CD4-positive, alpha-beta memory T cell (primary cell): ENCODE measurements around the gene MAPK11. TPM values are rescaled to one million over a fixed set of nuclear protein-coding genes. Genes with fewer than 3 reads are reported as not detected.

ENCODE experiments used
- CTCF ChIA-PET: fragments of 350-600 bp; sonication (Branson Sonifier 250); formaldehyde crosslinking; loops from one replicate; lab custom pipeline; 2021; ENCODE audit warnings: inconsistent platforms; ENCODE audit not compliant: partially characterized antibody; lab: Charles Lee
- POLR2A ChIA-PET: fragments of 350-600 bp; sonication (Branson Sonifier 250); formaldehyde crosslinking; loops from one replicate; lab custom pipeline; 2021; ENCODE audit not compliant: partially characterized antibody; lab: Charles Lee
- DNase-seq, 5 donors: peaks; one replicate each; pipeline versions ENCODE4 v3.0.0 to v3.0.0-alpha.2; 2020 to 2022; ENCODE audit warnings: mixed read lengths in 1 of 5
- H3K27ac ChIP-seq: one replicate; pipeline ENCODE4 v1.7.0; 2013; ENCODE audit warnings: low read depth, low read length
- H3K27me3 ChIP-seq: 2 replicates; pipeline ENCODE4 v1.7.0; 2013; ENCODE audit warnings: mild to moderate bottlenecking, low read length, moderate library complexity; ENCODE audit not compliant: insufficient read depth
- H3K36me3 ChIP-seq: 2 replicates; pipeline ENCODE4 v1.7.0; 2013; ENCODE audit warnings: mild to moderate bottlenecking, low read length, moderate library complexity; ENCODE audit not compliant: insufficient read depth
- H3K4me1 ChIP-seq: 2 replicates; pipeline ENCODE4 v1.7.0; 2013; ENCODE audit warnings: mild to moderate bottlenecking, low read length, moderate library complexity; ENCODE audit not compliant: insufficient read depth
- H3K4me3 ChIP-seq, 2 donors: one replicate each; pipeline ENCODE4 v1.7.0; 2013; ENCODE audit warnings: low read length in 2 of 2, mild to moderate bottlenecking in 1 of 2
- H3K9me3 ChIP-seq, 2 donors: one replicate each; pipeline ENCODE4 v1.7.0; 2013; ENCODE audit warnings: low read length in 2 of 2, control low read depth in 1 of 2; ENCODE audit not compliant: control insufficient read depth in 1 of 2
- H3K27ac Mint-ChIP-seq, 7 donors: one replicate each; pipeline ENCODE4 v1.8.0; 2020 to 2021; ENCODE audit warnings: mixed read lengths in 7 of 7, mild to moderate bottlenecking in 6 of 7, inconsistent platforms in 3 of 7, moderate library complexity in 3 of 7
- H3K27me3 Mint-ChIP-seq, 2 donors: one replicate each; pipeline ENCODE4 v1.8.0; 2020 to 2021; ENCODE audit warnings: mixed read lengths in 2 of 2
- H3K36me3 Mint-ChIP-seq, 2 donors: one replicate each; pipeline ENCODE4 v1.8.0; 2020 to 2021; ENCODE audit warnings: mixed read lengths in 2 of 2, inconsistent platforms in 1 of 2, mild to moderate bottlenecking in 1 of 2
- H3K4me1 Mint-ChIP-seq, 4 donors: one replicate each; pipeline ENCODE4 v1.8.0; 2020 to 2021; ENCODE audit warnings: mixed read lengths in 4 of 4, mild to moderate bottlenecking in 1 of 4
- H3K4me3 Mint-ChIP-seq, 8 donors: one replicate each; pipeline ENCODE4 v1.8.0; 2020 to 2021; ENCODE audit warnings: mixed read lengths in 8 of 8, mild to moderate bottlenecking in 7 of 8, moderate library complexity in 6 of 8, inconsistent platforms in 3 of 8
- H3K9me3 Mint-ChIP-seq, 8 donors: one replicate each; pipeline ENCODE4 v1.8.0; 2020 to 2021; ENCODE audit warnings: mixed read lengths in 8 of 8, mild to moderate bottlenecking in 5 of 8, inconsistent platforms in 3 of 8, moderate library complexity in 1 of 8
- intact Hi-C: fragments of 100-400 bp; cut with micrococcal nuclease; formaldehyde crosslinking; loops from one replicate; pipeline ENCODE4 v1.15.1; 2023
- polyA plus RNA-seq, 2 donors: library from polyadenylated mRNA; unstranded; fragments of 300-500 nt; fragmentation: Illumina TruSeq; gene quantifications; one replicate each; pipeline ENCODE4 v1.2.3, GENCODE V29; 2021
- total RNA-seq, 2 experiments: library from RNA; stranded (reverse); gene quantifications; one replicate each; pipeline ENCODE4 v1.2.3, GENCODE V29; 2021

Gene MAPK11
- total and polyA plus RNA-seq, 4 experiments from 2014 or later, result 0.10 to 1.7 (median 1.1) TPM

DNA sequence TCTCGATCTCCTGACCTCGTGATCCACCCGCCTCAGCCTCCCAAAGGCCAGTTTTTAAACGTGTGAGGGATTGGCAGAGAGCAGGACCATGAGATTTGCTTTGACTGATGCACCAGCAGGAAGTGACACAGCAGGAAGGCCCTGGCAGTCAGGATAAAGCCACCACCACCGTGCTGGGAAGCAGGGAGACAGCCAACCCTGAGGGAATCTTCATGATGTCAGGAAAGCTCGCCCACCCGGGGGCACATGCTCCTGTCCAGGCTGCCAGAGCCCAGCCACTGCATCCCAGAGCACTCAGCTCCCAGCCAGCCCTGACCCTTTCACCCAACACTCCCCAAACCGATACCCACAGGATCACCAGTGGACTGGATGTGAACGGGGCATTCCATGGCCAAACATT lies 31.4 kb downstream of the MAPK11 start:
- peaks cover 27% of the 10 kb centered on the region for H3K4me1 ChIP-seq
- no peak overlapping the region for H3K4me3 ChIP-seq
- ChIA-PET POLR2A (interaction anchor here (1.3 to 3.2 kb wide), 2 partner anchors 48 to 103 kb away, joined by 3 to 12 read pairs; no protein-coding TSS in a partner anchor), CTCF (interaction anchor here (0.9 to 4.2 kb wide), 4 partner anchors 12 to 260 kb away, joined by 3 to 19 read pairs (median 8); partner anchors contain the start of gene HDAC10)
- no peaks in the 10 kb centered on the region for H3K9me3 ChIP-seq
- DNase-seq, result no peak
- H3K36me3 ChIP-seq, result peaks cover 22% of the 10 kb centered on the region
- H3K4me3 Mint-ChIP-seq, result no peak overlapping the region
- no peaks in the 10 kb centered on the region for H3K27me3 Mint-ChIP-seq
- H3K4me1 Mint-ChIP-seq, result peaks cover 32 to 66% (median 40%) of the 10 kb centered on the region in 4 donors
- no peak overlapping the region for H3K27ac ChIP-seq
- H3K9me3 Mint-ChIP-seq, result no peaks in the 10 kb centered on the region
- H3K36me3 Mint-ChIP-seq, result peaks cover 15 to 41% of the 10 kb centered on the region in 2 donors
- peak overlapping the region in 1 of 7 donors; percentile 53 for H3K27ac Mint-ChIP-seq
- H3K27me3 ChIP-seq, result no peaks in the 10 kb centered on the region
- intact Hi-C loops, result no loop called here

DNA sequence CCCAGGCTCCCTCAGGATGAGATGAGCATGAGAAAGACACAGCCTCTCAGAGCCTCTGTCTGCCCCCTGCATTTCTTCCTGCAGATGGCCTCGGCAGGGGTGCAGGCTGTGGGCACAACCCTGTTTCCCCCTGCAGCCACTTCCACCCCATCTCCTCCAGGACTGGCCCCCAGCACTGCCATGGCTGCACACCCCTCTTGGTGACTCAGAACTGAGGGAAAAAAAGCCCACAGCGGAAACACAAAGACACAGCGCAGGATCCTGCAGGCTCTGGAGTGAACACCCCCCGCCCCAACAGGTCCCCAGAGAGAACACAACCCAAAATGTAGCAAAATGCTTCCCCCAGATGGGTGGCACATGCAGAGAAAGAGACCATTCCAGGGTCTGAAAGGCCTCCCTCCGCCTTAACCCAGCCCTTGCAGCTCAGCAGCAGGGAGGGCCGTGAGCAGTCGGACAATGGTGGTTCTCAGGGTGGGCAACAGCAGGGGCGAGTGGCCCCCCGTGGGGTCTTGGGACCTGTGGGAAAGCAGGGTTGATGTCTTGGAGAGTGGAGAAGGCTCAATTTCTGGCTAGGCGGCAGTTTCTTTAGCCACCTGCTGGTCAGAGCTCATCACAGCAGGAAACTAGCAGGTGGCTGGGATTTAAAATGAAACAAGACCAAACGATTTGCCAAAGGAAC lies 33.3 kb downstream of the MAPK11 start:
- ChIA-PET CTCF (interaction anchor here (0.8 to 2.7 kb wide), 3 partner anchors 16 to 261 kb away, joined by 3 to 8 read pairs (median 6); no protein-coding TSS in a partner anchor), POLR2A (no interaction called here)
- Mint-ChIP-seq H3K4me3 (no peak overlapping the region), H3K27me3 (no peaks in the 10 kb centered on the region), H3K27ac (no peak overlapping the region), H3K9me3 (no peaks in the 10 kb centered on the region), H3K4me1 (peaks cover 27 to 51% (median 31%) of the 10 kb centered on the region in 4 donors), H3K36me3 (peaks cover 18 to 51% of the 10 kb centered on the region in 2 donors)
- intact Hi-C loops, result no loop called here
- H3K36me3 ChIP-seq, result peaks cover 33% of the 10 kb centered on the region
- DNase-seq, result no peak
- no peak overlapping the region for H3K27ac ChIP-seq
- H3K4me1 ChIP-seq, result peaks cover 10% of the 10 kb centered on the region
- no peak overlapping the region for H3K4me3 ChIP-seq
- no peaks in the 10 kb centered on the region for H3K27me3 ChIP-seq
- H3K9me3 ChIP-seq, result no peaks in the 10 kb centered on the region

DNA sequence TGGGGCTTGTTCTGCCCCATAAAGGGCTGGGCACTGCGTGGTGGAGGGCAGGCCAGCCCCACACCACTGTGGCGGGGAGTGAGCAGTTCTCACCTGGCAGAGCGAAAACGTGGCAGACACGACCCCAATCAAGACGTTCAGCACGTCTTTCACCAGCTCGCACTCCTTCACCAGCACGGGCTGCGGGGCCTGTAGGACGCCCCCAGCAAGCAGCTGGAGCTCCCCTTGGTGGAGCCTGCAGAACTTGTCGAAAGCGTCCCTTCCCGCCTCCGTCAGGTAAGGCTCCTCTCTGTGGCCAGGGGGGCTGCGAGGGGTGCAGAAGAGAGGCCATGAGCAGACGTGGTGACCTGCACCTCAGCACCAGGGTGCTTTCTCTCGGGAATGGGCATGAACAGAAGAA lies 37.0 kb downstream of the MAPK11 start:
- Histone ChIP-seq H3K27me3 (no peaks in the 10 kb centered on the region), H3K36me3 (peaks cover 31% of the 10 kb centered on the region), H3K4me3 (no peak overlapping the region), H3K27ac (no peak overlapping the region), H3K4me1 (no peaks in the 10 kb centered on the region), H3K9me3 (no peaks in the 10 kb centered on the region)
- intact Hi-C loops, result no loop called here
- POLR2A ChIA-PET, result interaction anchor here (1.5 kb wide), 1 partner anchor 292 kb away, joined by 3 read pairs; the partner anchor contains the start of gene SCO2
- peak in 1 of 5 donors; percentile 5 for DNase-seq
- H3K27me3 Mint-ChIP-seq, result no peaks in the 10 kb centered on the region
- no peak overlapping the region for H3K4me3 Mint-ChIP-seq
- CTCF ChIA-PET, result interaction anchor here (1.0 kb wide), 1 partner anchor 265 kb away, joined by 3 read pairs; no protein-coding TSS in a partner anchor
- peaks cover 20 to 32% (median 23%) of the 10 kb centered on the region in 4 donors for H3K4me1 Mint-ChIP-seq
- peaks cover 20 to 49% of the 10 kb centered on the region in 2 donors for H3K36me3 Mint-ChIP-seq
- H3K9me3 Mint-ChIP-seq, result peaks cover 0 to 1% (median 0%) of the 10 kb centered on the region in 8 donors
- H3K27ac Mint-ChIP-seq, result peak overlapping the region in 1 of 7 donors; percentile 48

DNA sequence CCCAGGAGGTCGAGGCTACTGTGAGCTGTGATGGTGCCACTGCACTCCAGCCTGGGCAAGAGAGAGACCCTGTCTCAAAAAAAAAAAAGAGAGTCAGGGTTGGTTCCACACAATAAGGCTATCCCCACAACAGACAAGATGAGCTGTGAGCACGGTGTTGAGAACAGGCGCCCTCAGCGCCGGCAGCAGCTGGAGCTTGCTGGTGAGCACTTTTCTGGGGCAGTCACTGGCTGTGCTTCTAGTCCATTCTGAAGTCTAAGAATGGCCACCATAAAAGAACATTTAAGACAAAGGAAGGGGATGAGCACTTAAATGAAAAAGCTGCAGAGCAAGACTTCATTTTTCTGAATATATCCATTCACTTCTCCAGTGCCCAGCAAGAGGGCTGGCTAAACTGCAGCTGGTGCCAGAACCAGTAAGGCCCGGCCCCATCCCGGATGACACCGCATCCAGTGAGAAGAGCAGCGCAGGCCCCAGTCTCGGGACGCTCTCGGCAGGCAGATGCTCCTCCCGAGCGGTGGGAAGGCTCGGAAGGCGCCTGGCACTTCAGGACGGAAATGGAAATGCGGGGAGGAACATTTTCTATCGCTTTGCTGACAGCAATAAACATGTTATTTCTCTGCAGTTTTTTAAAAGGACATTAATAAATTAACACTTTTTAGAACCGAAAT lies 37.6 kb downstream of the MAPK11 start:
- no peaks in the 10 kb centered on the region for H3K4me1 ChIP-seq
- Mint-ChIP-seq H3K4me3 (no peak overlapping the region), H3K27ac (no peak overlapping the region), H3K27me3 (no peaks in the 10 kb centered on the region), H3K4me1 (peaks cover 15 to 27% (median 20%) of the 10 kb centered on the region in 4 donors), H3K9me3 (peaks cover 0 to 1% (median 0%) of the 10 kb centered on the region in 8 donors), H3K36me3 (peaks cover 15 to 44% of the 10 kb centered on the region in 2 donors)
- no peaks in the 10 kb centered on the region for H3K9me3 ChIP-seq
- H3K27me3 ChIP-seq, result no peaks in the 10 kb centered on the region
- DNase-seq, result no peak
- no peak overlapping the region for H3K27ac ChIP-seq
- POLR2A ChIA-PET, result interaction anchor here (1.5 to 1.8 kb wide), 2 partner anchors 12 to 293 kb away, joined by 3 to 5 read pairs; partner anchors contain the start of genes SCO2 and TUBGCP6
- no peak overlapping the region for H3K4me3 ChIP-seq
- CTCF ChIA-PET, result interaction anchor here (0.6 to 1.4 kb wide), 4 partner anchors 8 to 265 kb away, joined by 3 read pairs; no protein-coding TSS in a partner anchor
- intact Hi-C loops, result no loop called here
- peaks cover 31% of the 10 kb centered on the region for H3K36me3 ChIP-seq

DNA sequence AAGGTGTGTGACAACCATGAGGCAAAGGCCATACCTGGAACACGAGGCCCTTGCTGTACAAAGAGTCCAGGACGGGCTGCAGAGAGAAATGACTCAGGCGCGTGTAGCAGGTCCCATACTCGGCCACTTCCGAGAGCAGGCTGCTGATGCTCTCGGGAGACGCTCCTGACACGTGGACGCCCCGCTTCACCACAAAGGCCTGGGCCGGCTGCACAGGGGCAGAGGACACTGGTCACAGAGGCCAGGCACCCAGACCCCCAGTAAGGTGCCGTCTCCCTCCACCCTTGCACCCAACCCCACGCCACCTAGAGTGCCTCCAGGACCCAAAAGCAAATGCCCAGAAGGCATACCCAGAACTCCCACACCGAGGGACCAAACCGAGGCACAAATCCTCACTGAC lies 40.8 kb downstream of the MAPK11 start:
- DNase-seq, result peak in 1 of 5 donors; percentile 15
- H3K9me3 ChIP-seq, result no peaks in the 10 kb centered on the region
- H3K9me3 Mint-ChIP-seq, result peaks cover 0 to 1% (median 0%) of the 10 kb centered on the region in 8 donors
- no peaks in the 10 kb centered on the region for H3K27me3 Mint-ChIP-seq
- no peak overlapping the region for H3K27ac ChIP-seq
- H3K4me3 ChIP-seq, result no peak overlapping the region
- POLR2A ChIA-PET, result no interaction called here
- H3K4me3 Mint-ChIP-seq, result no peak overlapping the region
- H3K4me1 Mint-ChIP-seq, result peaks cover 0 to 8% (median 6%) of the 10 kb centered on the region in 4 donors
- no peaks in the 10 kb centered on the region for H3K27me3 ChIP-seq
- H3K4me1 ChIP-seq, result no peaks in the 10 kb centered on the region
- H3K36me3 ChIP-seq, result peaks cover 35% of the 10 kb centered on the region
- CTCF ChIA-PET, result interaction anchor here (1.4 kb wide), 1 partner anchor 11 kb away, joined by 3 read pairs; no protein-coding TSS in a partner anchor
- intact Hi-C loops, result no loop called here
- peaks cover 12 to 39% of the 10 kb centered on the region in 2 donors for H3K36me3 Mint-ChIP-seq
- no peak overlapping the region for H3K27ac Mint-ChIP-seq

GRCh38 chr22:50228366-50228765 lies 41.8 kb downstream of the MAPK11 start:
- peaks cover 41% of the 10 kb centered on the region for H3K36me3 ChIP-seq
- CTCF ChIA-PET, result interaction anchor here (0.6 to 1.4 kb wide), 2 partner anchors 12 to 269 kb away, joined by 3 read pairs; no protein-coding TSS in a partner anchor

More at GRCh38 chr22:50228366-50228765, 41.8 kb downstream of the MAPK11 start:
- Mint-ChIP-seq H3K4me3 (no peak overlapping the region), H3K27me3 (no peaks in the 10 kb centered on the region), H3K4me1 (peaks cover 0 to 6% (median 1%) of the 10 kb centered on the region in 4 donors), H3K36me3 (peaks cover 12 to 41% of the 10 kb centered on the region in 2 donors), H3K27ac (no peak overlapping the region), H3K9me3 (peaks cover 0 to 1% (median 0%) of the 10 kb centered on the region in 8 donors)
- POLR2A ChIA-PET, result interaction anchor here (0.8 kb wide), 1 partner anchor 9 kb away, joined by 3 read pairs; no protein-coding TSS in a partner anchor
- Histone ChIP-seq H3K27ac (no peak overlapping the region), H3K9me3 (no peaks in the 10 kb centered on the region), H3K4me1 (no peaks in the 10 kb centered on the region), H3K4me3 (no peak overlapping the region), H3K27me3 (no peaks in the 10 kb centered on the region)
- intact Hi-C loops, result no loop called here
- DNase-seq, result peak in 1 of 5 donors; percentile 13
